NCI-H82 treated with DMSO at 0.1 percent for 48 hours (cell line): ENCODE data around the gene SMYD2.
"Not testable (repeated sequence)": the region's sequence is repeated elsewhere in the genome, so short reads cannot be mapped to it uniquely, and the experiment has no call there.

Experiments
- DNase-seq: peaks from one replicate; lab custom pipeline; 2025; ENCODE audit not compliant: unreplicated experiment; lab: John Stamatoyannopoulos, UW

The SMYD2 gene

GRCh38 chr1:214271995-214272731, 8.8 kb upstream of the SMYD2 start:
- no peak for DNase-seq

GRCh38 chr1:214272964-214273533, 7.9 kb upstream of the SMYD2 start:
- DNase-seq, result no peak

DNA sequence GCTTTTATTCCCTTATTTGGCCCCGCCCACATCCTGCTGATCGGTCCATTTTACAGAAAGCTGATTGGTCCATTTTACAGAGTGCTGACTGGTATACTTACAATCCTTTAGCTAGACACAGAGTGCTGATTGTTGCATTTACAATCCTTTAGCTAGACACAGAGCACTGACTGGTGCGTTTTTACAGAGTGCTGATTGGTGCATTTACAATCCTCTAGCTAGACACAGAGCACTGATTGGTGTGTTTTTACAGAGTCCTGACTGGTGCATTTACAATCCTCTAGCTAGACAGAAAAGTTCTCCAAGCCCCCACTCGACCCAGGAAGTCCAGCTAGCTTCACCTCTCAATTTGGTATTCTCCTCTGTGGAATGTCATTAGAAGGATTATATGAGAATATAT, 5.3 kb upstream of the SMYD2 start:
- DNase-seq, result not testable (repeated sequence)

- DNase-seq, result no peak
Observed at GRCh38 chr1:214276786-214277185, 4.2 kb upstream of the SMYD2 start.

GRCh38 chr1:214277704-214278635, 3.0 kb upstream of the SMYD2 start:
- DNase-seq, result no peak

GRCh38 chr1:214280386-214281020, 456 bp upstream of the SMYD2 start:
- peak; percentile 29 for DNase-seq

DNA sequence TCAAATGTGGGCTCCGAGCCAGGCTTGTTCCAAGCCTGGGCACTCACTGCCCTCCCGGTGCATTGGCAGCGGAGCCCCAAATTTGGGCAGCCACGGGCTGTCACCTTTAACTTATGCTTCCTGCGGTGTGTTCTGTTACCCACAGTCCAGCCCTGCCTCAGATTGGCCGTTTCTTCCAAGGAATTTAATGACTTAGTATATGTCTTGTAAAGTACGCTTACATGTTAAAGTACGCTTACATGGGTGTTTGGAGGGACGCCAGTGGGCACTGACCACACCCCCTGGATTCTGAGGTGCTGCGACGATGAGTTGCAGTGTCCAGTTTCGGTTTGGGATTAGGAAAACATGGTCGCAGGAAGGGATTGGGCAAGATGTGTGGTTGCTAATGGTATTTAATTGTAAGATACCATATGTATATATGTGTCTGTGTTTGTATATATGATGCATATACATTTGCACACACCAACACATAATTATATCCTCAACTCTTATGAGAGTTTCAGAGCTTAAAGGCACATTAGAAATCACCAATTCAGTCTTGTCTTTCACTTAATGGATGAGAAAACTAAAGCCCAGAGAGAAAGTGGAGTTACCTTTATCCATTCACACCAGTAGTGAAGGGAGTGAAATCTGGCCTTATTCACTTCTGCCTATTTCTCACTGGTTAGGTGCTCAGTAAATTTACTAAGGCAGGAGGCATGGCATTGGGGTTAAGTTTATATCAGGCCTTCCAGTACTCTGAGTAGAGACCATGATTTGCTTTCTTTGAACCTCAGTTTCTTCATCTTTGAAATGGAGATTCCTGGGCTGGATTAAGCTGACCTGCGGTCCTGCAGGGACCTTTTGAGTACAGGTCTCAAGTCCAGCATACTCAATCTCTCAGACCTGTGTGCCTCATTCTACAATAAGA, 1.0 kb downstream of the SMYD2 start:
- no peak for DNase-seq

- no peak for DNase-seq
Observed at GRCh38 chr1:214282630-214283242, 1.8 kb downstream of the SMYD2 start.

GRCh38 chr1:214285610-214286440, 4.9 kb downstream of the SMYD2 start:
- no peak for DNase-seq

- DNase-seq, result no peak
Observed at GRCh38 chr1:214287884-214288283, 6.9 kb downstream of the SMYD2 start.

DNA sequence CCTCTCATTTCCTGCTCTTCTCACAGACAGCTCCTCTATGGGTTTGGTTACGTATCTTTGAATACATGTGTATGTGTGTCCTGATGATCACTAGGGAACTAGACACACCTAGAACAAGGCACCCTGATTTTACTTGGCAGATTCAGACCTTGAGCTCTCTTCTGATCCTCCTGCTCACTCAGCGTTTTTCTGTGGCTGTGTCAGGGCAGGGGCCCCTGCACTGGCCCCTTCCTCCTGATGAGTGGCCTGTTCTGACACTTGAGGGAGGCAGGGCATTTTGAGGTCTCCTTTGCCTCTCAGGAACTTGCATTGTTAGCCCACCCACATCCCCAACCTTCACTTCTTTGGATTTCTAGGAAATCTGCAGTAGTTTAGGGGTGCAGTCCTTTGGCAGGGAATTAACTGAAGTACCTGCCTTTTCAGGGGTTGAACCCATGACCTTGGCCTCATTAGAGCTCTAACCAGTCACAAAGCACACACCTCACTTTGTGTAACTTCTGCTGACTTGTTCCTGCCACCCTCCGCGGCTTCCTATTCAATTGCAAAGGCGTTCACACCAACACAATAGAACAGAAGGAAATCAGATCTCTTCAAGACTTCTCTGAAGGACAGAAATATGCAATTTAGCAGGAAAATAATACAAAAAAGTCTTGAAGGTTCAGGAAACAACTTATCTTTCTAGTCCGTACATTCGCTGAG, 8.8 kb downstream of the SMYD2 start:
- no peak for DNase-seq

DNA sequence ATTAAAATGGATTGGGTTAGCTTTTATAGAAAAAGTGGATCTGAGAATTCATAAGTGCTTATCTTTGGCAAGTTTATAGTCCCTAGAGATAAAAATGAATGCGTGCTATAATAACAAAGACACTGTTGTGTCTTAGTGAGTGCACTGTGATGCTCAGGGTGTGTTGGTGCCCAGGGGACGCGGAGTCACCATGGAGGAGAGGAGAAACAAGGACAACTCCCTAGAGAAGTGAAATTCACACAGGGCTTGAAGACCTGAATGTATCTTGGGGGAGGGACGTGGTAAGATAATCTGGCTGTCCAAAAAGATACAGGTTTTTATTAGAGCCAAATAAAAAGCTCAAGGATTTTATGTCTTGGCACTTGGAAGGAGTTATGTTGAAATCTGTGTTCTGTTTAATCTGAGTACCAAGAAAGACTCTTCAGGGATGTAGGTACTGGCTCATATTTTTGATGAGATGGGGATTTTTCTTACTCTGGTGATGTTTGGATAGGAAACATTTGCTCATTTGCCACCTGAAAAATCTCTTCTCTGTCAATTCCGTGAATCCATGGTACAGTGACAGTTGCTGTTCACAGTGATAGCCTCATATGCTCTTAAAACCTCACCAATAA, 9.6 kb downstream of the SMYD2 start:
- DNase-seq, result no peak

- no peak for DNase-seq
Observed at GRCh38 chr1:214292322-214292721, 11.4 kb downstream of the SMYD2 start.

DNA sequence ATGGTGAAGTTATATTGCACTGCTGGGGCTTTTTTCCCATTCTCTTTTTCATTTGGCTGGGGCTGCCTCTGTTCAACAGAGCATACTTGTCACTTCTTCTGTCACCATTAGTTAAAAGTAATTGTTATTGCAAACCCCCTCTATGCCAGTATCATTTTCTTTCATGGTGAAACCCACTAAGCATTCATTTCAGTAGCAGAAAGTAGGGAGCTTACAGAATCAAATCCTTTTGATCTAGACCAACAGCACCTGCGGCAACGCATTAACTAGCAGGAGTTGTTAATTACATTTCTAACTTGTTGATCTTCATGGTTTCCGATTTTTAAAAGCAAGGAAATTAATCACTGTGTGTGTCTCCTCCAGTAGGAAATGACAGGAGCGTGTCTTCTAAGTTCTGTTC, 15.0 kb downstream of the SMYD2 start:
- DNase-seq, result no peak

DNA sequence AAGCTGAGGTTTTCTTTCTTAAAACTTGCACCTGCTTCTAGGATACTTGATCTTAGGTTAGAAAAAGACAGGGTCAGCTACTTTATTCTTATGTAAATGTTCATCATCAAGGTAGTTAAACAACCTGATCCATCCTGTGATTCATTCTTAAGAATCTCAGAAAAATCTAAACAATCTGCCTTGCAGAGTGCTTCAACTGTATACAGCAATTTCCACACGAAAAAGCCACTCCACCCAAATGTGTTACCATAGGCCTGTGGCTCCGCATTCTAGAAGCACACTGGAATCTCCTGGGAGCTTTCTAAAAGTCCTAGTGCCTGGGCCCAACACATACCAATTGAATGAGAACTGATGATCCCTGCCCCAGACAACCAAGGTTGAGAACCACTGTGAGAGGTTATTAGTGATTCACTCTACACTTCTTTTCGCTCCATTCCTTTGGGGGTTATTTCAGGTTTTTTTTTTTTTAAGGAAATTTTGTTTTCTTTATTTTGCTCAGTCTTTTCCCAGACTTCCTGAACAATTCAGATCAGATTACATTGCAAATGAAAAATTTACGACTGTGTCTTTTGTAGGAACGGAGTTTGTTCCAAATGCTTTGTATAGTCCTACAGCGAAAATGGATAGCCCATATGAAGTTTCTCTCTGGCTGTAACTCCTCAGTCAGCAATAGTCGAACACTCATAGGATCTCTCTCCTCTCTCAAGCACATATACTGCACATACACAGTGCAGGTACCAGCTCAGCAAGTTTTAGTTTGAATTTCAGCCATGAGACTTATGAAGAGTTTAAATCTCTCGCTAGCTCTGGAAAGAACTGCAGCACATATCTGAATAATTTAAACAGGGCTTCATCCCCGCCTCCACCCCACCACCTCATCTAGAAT, 16.1 kb downstream of the SMYD2 start:
- no peak for DNase-seq

GRCh38 chr1:214300149-214300780, 19.3 kb downstream of the SMYD2 start:
- DNase-seq, result no peak

DNA sequence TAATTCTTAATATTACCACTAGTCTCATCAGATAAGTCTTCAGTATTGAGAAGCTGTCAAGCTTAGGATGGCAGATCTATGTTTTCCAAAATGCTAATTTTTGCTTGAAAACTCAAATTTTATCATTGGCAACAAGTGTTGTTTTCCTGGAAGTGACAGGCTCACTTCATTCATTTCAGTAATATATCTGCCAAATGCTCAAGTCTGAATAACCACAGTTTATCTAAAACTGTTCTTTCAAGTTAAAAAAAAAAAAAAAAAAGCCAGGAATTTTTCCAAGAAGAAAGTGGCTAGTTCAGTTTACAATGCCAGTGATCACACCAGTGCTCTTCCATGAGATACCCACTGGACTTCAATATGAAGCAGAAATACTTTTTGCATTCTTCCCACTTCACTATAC, 20.6 kb downstream of the SMYD2 start:
- no peak for DNase-seq
